Right renal pelvis (tissue), 4 donors: Measurements from ENCODE around the gene ZNF311. TPM values are rescaled to one million over a fixed set of nuclear protein-coding genes. Genes with fewer than 3 reads are reported as not detected.
"Not testable (repeated sequence)": the region's sequence is repeated elsewhere in the genome, so short reads cannot be mapped to it uniquely, and the experiment has no call there.

Experiments
- DNase-seq, 4 donors: peaks; one replicate each; pipeline ENCODE4 v3.0.0-alpha.2; 2013; ENCODE audit warnings: low read depth in 4 of 4, low spot score in 3 of 4, missing footprints in 1 of 4
- polyA plus RNA-seq, 4 donors: library from polyadenylated mRNA; unstranded; fragments of 120-200 nt; gene quantifications; one replicate each; pipeline ENCODE4 v1.2.1, GENCODE V29; 2013; ENCODE audit not compliant: insufficient read length in 4 of 4

Gene ZNF311
- polyA plus RNA-seq, 4 donors = 5.7 to 6.8 (median 6.4) TPM

GRCh38 chr6:28956331-28956730 is 48.8 kb downstream of the ZNF311 start:
- DNase-seq = no peak

DNA sequence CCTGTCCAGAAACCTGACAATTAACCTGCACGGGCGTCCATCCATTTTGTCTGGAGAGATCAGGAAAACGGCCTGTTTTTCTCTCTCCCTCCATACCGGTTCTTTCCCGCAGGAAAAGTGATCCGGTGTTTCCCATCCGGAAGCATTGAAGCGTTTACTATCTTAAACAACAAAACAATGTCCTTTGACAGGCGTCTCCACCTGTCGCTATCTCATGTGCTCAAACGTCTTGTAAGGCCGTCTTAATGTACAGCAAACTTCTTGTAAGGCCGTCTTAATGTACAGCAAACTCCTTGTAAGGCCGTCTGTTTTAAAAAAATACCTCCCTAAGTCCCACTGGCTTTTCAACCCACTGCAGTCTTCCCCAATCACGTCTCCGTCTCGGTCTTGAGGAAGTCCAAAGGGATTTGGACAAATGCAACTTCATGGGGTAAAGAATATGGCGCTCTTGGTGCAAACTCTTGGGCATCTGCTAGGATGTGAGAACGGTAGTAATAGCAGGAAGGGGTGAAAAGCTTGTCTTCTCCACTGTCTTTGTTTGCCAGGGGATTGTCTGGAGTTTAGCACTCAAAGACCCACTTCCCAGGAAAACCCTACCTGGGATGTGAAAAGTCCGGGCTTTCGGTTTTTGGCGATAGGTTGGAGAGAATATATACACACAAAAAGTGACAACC is 51.4 kb downstream of the ZNF311 start:
- no peak for DNase-seq

GRCh38 chr6:28953039-28953584 is 52.0 kb downstream of the ZNF311 start:
- DNase-seq = no peak

GRCh38 chr6:28949656-28950195 is 55.4 kb downstream of the ZNF311 start:
- DNase-seq = not testable (repeated sequence)

DNA sequence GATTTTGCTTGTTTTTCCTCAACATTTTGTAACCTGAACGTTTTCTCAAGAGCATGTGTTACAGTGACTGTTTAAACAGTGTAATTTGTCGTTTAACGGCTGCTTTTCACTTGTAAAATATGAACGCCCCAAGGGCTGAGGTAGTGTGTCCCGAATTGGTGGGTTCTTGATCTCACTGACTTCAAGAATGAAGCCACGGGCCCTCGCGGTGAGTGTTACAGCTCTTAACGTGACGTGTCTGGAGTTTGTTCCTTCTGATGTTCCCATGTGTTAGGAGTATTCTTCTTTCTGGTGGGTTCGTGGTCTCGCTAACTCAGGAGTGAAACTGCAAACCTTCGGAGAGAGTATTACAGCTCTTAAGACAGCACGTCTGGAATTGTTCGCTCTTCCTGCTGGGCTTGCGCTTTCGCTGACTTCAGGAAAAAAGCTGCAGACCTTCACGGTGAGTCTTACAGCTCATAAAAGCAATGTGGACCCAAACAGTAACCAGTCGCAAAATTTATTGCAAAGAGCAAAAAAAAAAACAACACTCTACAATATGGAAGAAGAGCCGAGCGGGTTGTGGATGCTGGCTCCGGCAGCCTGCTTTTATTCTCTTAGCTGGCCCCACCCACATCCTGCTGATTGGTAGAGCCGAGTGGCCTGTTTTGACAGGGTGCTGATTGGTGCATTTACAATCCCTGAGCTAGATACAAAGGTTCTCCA is 56.2 kb downstream of the ZNF311 start:
- DNase-seq = no peak

- DNase-seq = no peak
Observed at GRCh38 chr6:28947831-28948270, 57.3 kb downstream of the ZNF311 start.

DNA sequence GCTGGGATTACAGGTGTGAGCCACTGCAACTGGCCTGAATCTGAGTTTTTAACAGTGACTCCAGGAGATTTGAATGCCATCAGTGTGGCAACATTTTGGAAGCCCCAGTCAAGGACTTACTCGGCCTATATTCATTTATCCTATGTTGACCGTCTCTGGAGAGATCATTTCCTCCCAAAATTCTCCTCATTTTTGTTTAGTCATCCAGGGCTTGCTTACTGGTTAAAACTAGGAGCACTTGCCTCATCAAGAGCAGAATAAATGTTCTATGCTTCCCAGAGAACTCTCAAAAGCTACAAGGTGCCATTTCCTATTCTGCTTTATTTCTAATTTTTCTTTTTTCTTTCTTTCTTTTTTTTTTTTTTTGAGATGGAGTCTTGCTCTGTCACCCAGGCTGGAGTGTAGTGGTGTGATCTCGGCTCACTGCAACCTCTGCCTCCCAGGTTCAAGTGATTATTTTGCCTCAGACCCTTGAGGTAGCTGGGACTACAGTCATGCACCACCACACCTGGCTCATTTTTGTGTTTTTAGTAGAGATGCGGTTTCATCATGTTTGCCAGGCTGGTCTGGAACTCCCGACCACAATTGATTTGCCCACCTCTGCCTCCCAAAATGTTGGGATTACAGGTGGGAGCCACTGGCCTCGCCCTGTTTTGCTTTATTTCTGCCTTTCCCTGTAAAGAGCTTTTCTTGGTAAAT is 57.9 kb downstream of the ZNF311 start:
- DNase-seq = no peak

DNA sequence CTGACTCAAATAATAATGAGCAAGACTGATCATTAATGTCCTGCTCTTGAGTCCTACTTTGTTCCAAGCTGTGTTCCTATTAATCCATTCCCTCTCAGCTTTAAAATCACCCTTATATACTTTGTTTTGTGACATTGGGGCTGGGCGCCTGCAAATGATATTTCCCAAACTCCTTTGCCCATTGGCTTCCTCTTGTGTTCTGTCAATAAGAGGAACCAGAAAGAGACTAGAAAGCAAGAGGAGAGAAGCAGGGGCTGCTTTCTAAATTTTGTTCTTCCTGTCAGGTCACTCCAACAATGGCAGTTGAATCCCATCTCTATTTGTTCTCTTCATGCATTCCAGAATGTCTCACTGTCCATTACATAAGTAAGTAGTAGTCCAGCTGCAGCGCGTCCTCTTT is 59.8 kb downstream of the ZNF311 start:
- no peak for DNase-seq

Other genes with a start within 250 kb of the ZNF311 start
- gene TRIM27, start 81.3 kb downstream of the ZNF311 start, polyA plus RNA-seq = 10 to 100 TPM; 68.8 to 78.8 (median 72.1) TPM
- not detected for gene OR2W1, start 39.9 kb upstream of the ZNF311 start, polyA plus RNA-seq
- not detected for gene OR2B3, start 82.0 kb upstream of the ZNF311 start, polyA plus RNA-seq
- gene OR2J1, start 94.2 kb upstream of the ZNF311 start, polyA plus RNA-seq = not detected
- not detected for gene OR2J3, start 102.7 kb upstream of the ZNF311 start, polyA plus RNA-seq
- gene OR2J2, start 165.6 kb upstream of the ZNF311 start, polyA plus RNA-seq = not detected